GM21367 (cell line): ENCODE data around the gene PTPRD.

Experiments
- ATAC-seq: cut with Tn5 transposase; IDR thresholded peaks from one replicate; pipeline ENCODE4 v1.9.1; 2021; ENCODE audit not compliant: unreplicated experiment

The PTPRD gene

GRCh38 chr9:8267636-8268035, 2345.2 kb downstream of the PTPRD start:
- no peak for ATAC-seq

- ATAC-seq, result no peak
These were observed 2345.9 kb downstream of the PTPRD start for GRCh38 chr9:8266861-8267260.

GRCh38 chr9:8265281-8265680, 2347.5 kb downstream of the PTPRD start:
- no peak for ATAC-seq
